H1 (cell line): Measurements from ENCODE around the gene SOCS7. TPM values are rescaled to one million over a fixed set of nuclear protein-coding genes. Genes with fewer than 3 reads are reported as not detected.

Experiments
- CTCF ChIA-PET: fragments of 300-600 bp; sonication (Branson Sonifier 250); formaldehyde crosslinking; loops from one replicate; lab custom pipeline; 2021; ENCODE audit not compliant: partially characterized antibody; lab: Charles Lee
- POLR2A ChIA-PET: fragments of 300-600 bp; sonication (Branson Sonifier 250); formaldehyde crosslinking; loops from one replicate; lab custom pipeline; 2021; ENCODE audit warnings: inconsistent platforms; ENCODE audit not compliant: partially characterized antibody; lab: Charles Lee
- DNase-seq, 2 experiments: peaks; one replicate each; pipeline versions ENCODE4 v3.0.0 to v3.0.0-alpha.2; 2010 to 2022; ENCODE audit warnings: low spot score in 2 of 2, low read depth in 1 of 2, mixed read lengths in 1 of 2
- FAIRE-seq: peaks from 2 replicates; lab custom pipeline; 2011; peaks lifted over from hg19 to GRCh38; lab: Jason Lieb, UNC
- H2AFZ ChIP-seq: 2 replicates; pipeline ENCODE4 v1.8.1; 2012; ENCODE audit warnings: low read length, inconsistent platforms
- H2AK5ac ChIP-seq: 2 replicates; pipeline ENCODE4 v1.6.1; 2013; ENCODE audit warnings: low read depth, low read length
- H2BK120ac ChIP-seq: replicated peaks from 2 replicates; pipeline ENCODE3; 2013; ENCODE audit warnings: low read depth, low read length, inconsistent platforms
- H2BK12ac ChIP-seq: 2 replicates; pipeline ENCODE4 v1.6.1; 2013; ENCODE audit warnings: low read depth, low read length
- H2BK15ac ChIP-seq: 2 replicates; pipeline ENCODE4 v1.6.1; 2013; ENCODE audit warnings: low read length
- H2BK20ac ChIP-seq: 2 replicates; pipeline ENCODE4 v1.6.1; 2013; ENCODE audit warnings: low read length
- H2BK5ac ChIP-seq: 2 replicates; pipeline ENCODE4 v1.6.1; 2013; ENCODE audit warnings: low read depth, low read length
- H3K14ac ChIP-seq: 2 replicates; pipeline ENCODE4 v1.6.1; 2013; ENCODE audit warnings: inconsistent platforms; ENCODE audit not compliant: insufficient read length
- H3K18ac ChIP-seq: 2 replicates; pipeline ENCODE4 v1.6.1; 2013; ENCODE audit warnings: low read length; ENCODE audit errors: extremely low read depth
- H3K23ac ChIP-seq: 2 replicates; pipeline ENCODE4 v1.6.1; 2013; ENCODE audit warnings: inconsistent platforms; ENCODE audit not compliant: insufficient read length
- H3K23me2 ChIP-seq: 2 replicates; pipeline ENCODE4 v1.6.1; 2013; ENCODE audit warnings: low read depth, low read length
- H3K27ac ChIP-seq: 2 replicates; pipeline ENCODE4 v1.6.1; 2011; ENCODE audit warnings: low read depth, low read length, inconsistent platforms
- H3K27me3 ChIP-seq, 4 experiments: replicated peaks in 1 of 4; 1 replicate in 1 of 4; 2 replicates in 3 of 4; pipeline versions ENCODE4 v1.6.1 to v1.8.1; 2011 to 2013; ENCODE audit warnings: low read length in 3 of 4, mild to moderate bottlenecking in 3 of 4, inconsistent platforms in 2 of 4, mixed read lengths in 2 of 4, moderate library complexity in 1 of 4; ENCODE audit not compliant: control insufficient read depth in 3 of 4, insufficient read depth in 3 of 4; ENCODE audit errors: extremely low read depth in 1 of 4
- H3K36me3 ChIP-seq, 4 experiments: 2 replicates each; pipeline versions ENCODE4 v1.6.1 to v1.8.1; 2011 to 2013; ENCODE audit warnings: mild to moderate bottlenecking in 4 of 4, low read length in 3 of 4, moderate library complexity in 2 of 4, control low read depth in 1 of 4, inconsistent platforms in 1 of 4; ENCODE audit not compliant: insufficient read depth in 4 of 4, control insufficient read depth in 2 of 4
- H3K4ac ChIP-seq: replicated peaks from 2 replicates; pipeline ENCODE3; 2013; ENCODE audit warnings: low read length, low read depth, mixed read lengths, inconsistent platforms; ENCODE audit not compliant: insufficient read length
- H3K4me1 ChIP-seq, 4 experiments: replicated peaks in 1 of 4; 1 replicate in 1 of 4; 2 replicates in 3 of 4; pipeline versions ENCODE4 v1.6.1 to v1.8.1; 2011 to 2013; ENCODE audit warnings: low read length in 3 of 4, inconsistent platforms in 2 of 4, mixed read lengths in 1 of 4; ENCODE audit not compliant: insufficient read depth in 4 of 4, control insufficient read depth in 3 of 4
- H3K4me2 ChIP-seq, 2 experiments: 2 replicates each; pipeline versions ENCODE4 v1.6.1 to v1.8.1; 2011 to 2013; ENCODE audit warnings: low read depth in 2 of 2, low read length in 2 of 2, control low read depth in 1 of 2, inconsistent platforms in 1 of 2, mild to moderate bottlenecking in 1 of 2; ENCODE audit not compliant: insufficient read depth in 1 of 2
- H3K4me3 ChIP-seq, 4 experiments: fragments of 200-600, 300-600 bp in 1 of 4; sonication (generic), shearing (Covaris generic), sonication (Bioruptor Twin) in 1 of 4; 2 replicates each; pipeline versions ENCODE4 v1.5.1 to v1.8.1; 2011 to 2016; ENCODE audit warnings: low read length in 4 of 4, low read depth in 3 of 4, control low read depth in 2 of 4, inconsistent platforms in 2 of 4, mild to moderate bottlenecking in 2 of 4, mixed read lengths in 1 of 4, moderate library complexity in 1 of 4; ENCODE audit not compliant: insufficient read depth in 2 of 4; ENCODE audit errors: extremely low read depth in 1 of 4
- H3K56ac ChIP-seq: replicated peaks from 2 replicates; pipeline ENCODE3; 2013; ENCODE audit warnings: low read depth, mild to moderate bottlenecking, mixed read lengths, low read length, inconsistent platforms; ENCODE audit not compliant: insufficient read length
- H3K79me1 ChIP-seq: 2 replicates; pipeline ENCODE4 v1.6.1; 2013; ENCODE audit warnings: low read depth, low read length, control low read depth
- H3K79me2 ChIP-seq, 2 experiments: 2 replicates each; pipeline versions ENCODE4 v1.6.1 to v1.8.1; 2012 to 2013; ENCODE audit warnings: low read length in 2 of 2, mild to moderate bottlenecking in 2 of 2, inconsistent platforms in 1 of 2; ENCODE audit not compliant: insufficient read depth in 2 of 2, control insufficient read depth in 1 of 2
- H3K9ac ChIP-seq, 4 experiments: replicated peaks in 1 of 4; 1 replicate in 1 of 4; 2 replicates in 3 of 4; pipeline versions ENCODE4 v1.6.1 to v1.8.1; 2011 to 2013; ENCODE audit warnings: low read depth in 3 of 4, low read length in 3 of 4, control low read depth in 2 of 4, mild to moderate bottlenecking in 2 of 4, moderate library complexity in 2 of 4, inconsistent platforms in 1 of 4; ENCODE audit errors: extremely low read depth in 1 of 4
- H3K9me3 ChIP-seq, 2 experiments: 2 replicates each; pipeline versions ENCODE4 v1.6.1 to v1.8.1; 2012 to 2013; ENCODE audit warnings: mild to moderate bottlenecking in 2 of 2, moderate library complexity in 2 of 2, control low read depth in 1 of 2, inconsistent platforms in 1 of 2, low read depth in 1 of 2, low read length in 1 of 2, mixed read lengths in 1 of 2; ENCODE audit not compliant: insufficient read depth in 2 of 2
- H4K20me1 ChIP-seq, 2 experiments: replicated peaks in 1 of 2; 2 replicates each; pipeline versions ENCODE3 to v1.8.1; 2011 to 2013; ENCODE audit warnings: inconsistent platforms in 2 of 2, low read length in 2 of 2, mild to moderate bottlenecking in 1 of 2; ENCODE audit not compliant: insufficient read depth in 2 of 2, control insufficient read depth in 1 of 2
- H4K5ac ChIP-seq: 2 replicates; pipeline ENCODE4 v1.6.1; 2013; ENCODE audit warnings: low read length, low read depth, mixed read lengths, inconsistent platforms; ENCODE audit not compliant: insufficient read length
- H4K8ac ChIP-seq: 2 replicates; pipeline ENCODE4 v1.8.0; 2013; ENCODE audit warnings: mild to moderate bottlenecking, moderate library complexity, low read length, inconsistent platforms; ENCODE audit not compliant: insufficient read depth; ENCODE audit errors: extremely low read depth
- H4K91ac ChIP-seq: replicated peaks from 2 replicates; pipeline ENCODE3; 2013; ENCODE audit warnings: low read length, mixed read lengths, inconsistent platforms; ENCODE audit not compliant: insufficient read length
- FOSL1 ChIP-seq: IDR thresholded peaks from 2 replicates; pipeline ENCODE4 v1.6.1; 2011; ENCODE audit warnings: mild to moderate bottlenecking, low read depth, low read length, moderate library complexity; ENCODE audit not compliant: insufficient read depth
- WGBS, 2 experiments: shearing (Covaris generic) in 1 of 2; methylation state at CpG; one replicate each; pipeline versions ENCODE4 v1.1.6 to v1.1.7; 2013 to 2015; ENCODE audit warnings: low lambda C conversion rate in 2 of 2, mixed read lengths in 2 of 2, inconsistent platforms in 1 of 2, low coverage in 1 of 2, missing lambda C conversion rate in 1 of 2; ENCODE audit not compliant: insufficient replicate concordance in 2 of 2, insufficient coverage in 1 of 2, insufficient read length in 1 of 2; ENCODE audit errors: extremely low coverage in 1 of 2, missing lambda C conversion rate in 1 of 2; 5-methylcytosine and 5-hydroxymethylcytosine counted together
- polyA plus RNA-seq, 7 experiments: library from polyadenylated mRNA; depleted of rRNA in 3 of 7; stranded (reverse) in 5 of 7; unstranded in 2 of 7; fragments of >200 nt in 5 of 7; fragments of 200-250 nt in 2 of 7; gene quantifications; 1 replicate in 5 of 7; 2 replicates in 1 of 7; 4 replicates in 1 of 7; pipeline versions ENCODE4 v1.2.1 to v1.2.3, GENCODE V29; 2011 to 2013; ENCODE audit warnings: missing spikeins in 2 of 7, mixed read lengths in 2 of 7
- total RNA-seq: library from RNA; stranded (reverse); fragmentation: NEBNext Ultra II Directional; extraction: Animal tissue kit (Norgen Biotek cat#: 25700); gene quantifications from 2 replicates; pipeline ENCODE4 v1.2.1, GENCODE V29; 2021

SOCS7 gene
- total and polyA plus RNA-seq, 2 of the 8 experiments (the other 6 are each of a cell fraction or from before 2014, with no cell fraction given) = 13.5 to 26.9 TPM

DNA sequence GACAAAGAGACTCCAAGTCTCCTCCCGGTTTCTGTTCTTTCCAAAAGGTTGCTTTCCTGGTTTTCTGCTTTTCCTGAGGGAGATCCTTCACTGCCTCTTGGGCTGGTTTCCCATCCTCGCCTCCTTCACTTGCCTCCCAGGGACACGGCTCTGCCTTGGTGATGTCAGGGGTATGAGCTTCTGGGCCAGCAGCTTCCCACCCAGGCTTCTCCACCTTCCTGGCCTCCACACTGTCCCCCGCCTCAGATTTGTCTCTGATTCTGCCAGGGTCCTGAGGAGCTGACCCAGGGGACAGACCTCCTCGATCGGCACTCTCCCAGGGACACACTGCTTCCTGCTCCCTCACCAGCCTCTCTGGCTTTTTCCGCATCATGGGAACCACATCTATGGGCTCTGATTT, 22.4 kb upstream of the SOCS7 start:
- no peak overlapping the region for H2BK120ac ChIP-seq
- no peak overlapping the region for H4K5ac ChIP-seq
- no peak overlapping the region for H2AK5ac ChIP-seq
- H3K27me3 ChIP-seq = no peaks in the 10 kb centered on the region
- no peak overlapping the region for H3K4me2 ChIP-seq
- 83% methylated on average over 7 of the region's 7 CpGs; no CpG with 5 or more reads in 1 of the 2 experiments for WGBS, 2 experiments
- no peak overlapping the region for H3K4me3 ChIP-seq
- no peak overlapping the region for H2BK15ac ChIP-seq
- H3K9me3 ChIP-seq = no peaks in the 10 kb centered on the region
- H2BK5ac ChIP-seq = no peak overlapping the region
- no peak overlapping the region for H3K4ac ChIP-seq
- no peak overlapping the region for H4K91ac ChIP-seq
- no peak for DNase-seq
- H2BK12ac ChIP-seq = no peak overlapping the region
- no peak for FAIRE-seq
- no peak overlapping the region for H2BK20ac ChIP-seq
- no peak overlapping the region for H3K56ac ChIP-seq
- H4K20me1 ChIP-seq = no peaks in the 10 kb centered on the region
- H3K79me2 ChIP-seq = no peaks in the 10 kb centered on the region
- no peaks in the 10 kb centered on the region for H3K23me2 ChIP-seq
- H3K79me1 ChIP-seq = no peaks in the 10 kb centered on the region
- no peaks in the 10 kb centered on the region for H3K36me3 ChIP-seq
- peaks cover 0 to 15% (median 7%) of the 10 kb centered on the region in 4 experiments; a peak in 5 of 7 replicates for H3K4me1 ChIP-seq
- no peak overlapping the region for H2AFZ ChIP-seq
- H3K14ac ChIP-seq = no peak overlapping the region
- no peak overlapping the region for H3K18ac ChIP-seq
- H3K9ac ChIP-seq = no peak overlapping the region
- POLR2A ChIA-PET = interaction anchor here (0.6 to 2.9 kb wide), 9 partner anchors 9 to 85 kb away, joined by 3 to 13 read pairs (median 6); no protein-coding TSS in a partner anchor
- no peak overlapping the region for H4K8ac ChIP-seq
- CTCF ChIA-PET = interaction anchor here (1.0 to 12.0 kb wide), 10 partner anchors 9 to 155 kb away, joined by 3 to 192 read pairs (median 4); partner anchors contain the start of genes GPR179 and SOCS7
- H3K23ac ChIP-seq = no peak overlapping the region
- H3K27ac ChIP-seq = no peak overlapping the region
- no peak for TF ChIP-seq FOSL1
